Lung (tissue), 12 donors: ENCODE measurements around the gene NHS. TPM values are rescaled to one million over a fixed set of nuclear protein-coding genes. Genes with fewer than 3 reads are reported as not detected.

Source experiments
- ATAC-seq: fragments of 200-7000 bp; cut with Tn5 transposase; one replicate; pipeline ENCODE4 v1.9.1; 2020; ENCODE audit warnings: moderate number of reproducible peaks; ENCODE audit not compliant: insufficient read depth, low FRiP score
- DNase-seq, 3 donors: peaks; one replicate each; pipeline ENCODE4 v3.0.0-alpha.2; 2013 to 2017
- H3K27ac ChIP-seq, 2 donors: one replicate each; pipeline ENCODE4 v1.5.1; 2013; ENCODE audit warnings: mild to moderate bottlenecking in 2 of 2, moderate library complexity in 2 of 2, control low read depth in 1 of 2, inconsistent platforms in 1 of 2, low read depth in 1 of 2, low read length in 1 of 2
- H3K27me3 ChIP-seq, 3 donors: one replicate each; pipeline ENCODE4 v1.5.1; 2013; ENCODE audit warnings: low read length in 2 of 3; ENCODE audit not compliant: control insufficient read depth in 3 of 3, insufficient read depth in 3 of 3
- H3K36me3 ChIP-seq, 4 donors: one replicate each; pipeline ENCODE4 v1.5.1; 2013; ENCODE audit warnings: low read length in 4 of 4, mild to moderate bottlenecking in 1 of 4, moderate library complexity in 1 of 4; ENCODE audit not compliant: control insufficient read depth in 4 of 4, insufficient read depth in 4 of 4
- H3K4me1 ChIP-seq, 5 donors: one replicate each; pipeline ENCODE4 v1.5.1; 2013; ENCODE audit warnings: low read length in 5 of 5, mild to moderate bottlenecking in 2 of 5, moderate library complexity in 1 of 5; ENCODE audit not compliant: control insufficient read depth in 5 of 5, insufficient read depth in 5 of 5
- H3K4me3 ChIP-seq: one replicate; pipeline ENCODE4 v1.5.1; 2013; ENCODE audit warnings: mild to moderate bottlenecking, control low read depth, moderate library complexity
- H3K9ac ChIP-seq, 2 donors: one replicate each; pipeline ENCODE4 v1.5.1; 2013; ENCODE audit warnings: low read length in 2 of 2, control low read depth in 1 of 2; ENCODE audit not compliant: insufficient read depth in 1 of 2
- H3K9me3 ChIP-seq, 4 donors: one replicate each; pipeline ENCODE4 v1.5.1; 2013; ENCODE audit warnings: low read length in 3 of 4, mild to moderate bottlenecking in 1 of 4, moderate library complexity in 1 of 4; ENCODE audit not compliant: control insufficient read depth in 4 of 4, insufficient read depth in 3 of 4
- WGBS, 2 donors: extraction: QIAGEN DNeasy Blood & Tissue Kit; methylation state at CpG; one replicate each; pipeline ENCODE4 v1.1.7; 2013; 5-methylcytosine and 5-hydroxymethylcytosine counted together
- polyA plus RNA-seq, 2 donors: library from polyadenylated mRNA; stranded (reverse); fragments of 200-250 nt; gene quantifications; one replicate each; pipeline ENCODE4 v1.2.1, GENCODE V29; 2013
- total RNA-seq, 2 donors: library from RNA; depleted of rRNA in 1 of 2; stranded (reverse); fragments of >200 nt in 1 of 2; gene quantifications; one replicate each; pipeline ENCODE4 v1.2.1, GENCODE V29; 2014 to 2021
- TF ChIP-seq, protein P1 (sequence below): IDR thresholded peaks from 2 replicates; pipeline ENCODE4 v1.5.1; 2012; ENCODE audit warnings: mild to moderate bottlenecking; ENCODE audit errors: control extremely low read depth, extremely low read depth
- donor health status: control.
- donor health status: control.
- donor health status: Bipolar disorder and iron deficiency.
- donor health status: healthy.
- donor health status: DM: yes; HTN: yes; CAD: no.

The NHS gene
- total and polyA plus RNA-seq, 4 donors: 0.46 to 2.0 (median 1.4) TPM

DNA sequence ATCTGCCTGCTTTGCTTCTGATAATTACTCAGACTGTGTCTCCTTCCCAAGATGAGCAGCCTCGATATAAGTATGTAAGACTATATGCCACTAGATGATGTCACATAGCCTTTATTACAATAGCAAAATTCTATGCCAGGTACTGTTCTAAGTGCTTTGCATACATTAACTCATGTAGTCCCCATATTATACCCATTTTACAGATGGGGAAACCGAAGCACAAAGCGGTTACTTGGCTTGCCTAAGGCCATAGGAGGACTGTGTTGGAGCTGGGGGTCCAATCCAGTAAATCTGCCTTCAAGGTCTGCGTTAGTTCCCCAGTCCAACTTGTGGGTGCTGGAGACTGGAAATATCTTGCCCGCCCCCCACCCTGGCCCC is 361.5 kb downstream of the NHS start:
- ATAC-seq: no peak
- 56 to 61% methylated on average over 5 of the region's 5 CpGs for WGBS, 2 donors
- no peaks in the 10 kb centered on the region for H3K9me3 ChIP-seq
- TF ChIP-seq, protein P1, sequence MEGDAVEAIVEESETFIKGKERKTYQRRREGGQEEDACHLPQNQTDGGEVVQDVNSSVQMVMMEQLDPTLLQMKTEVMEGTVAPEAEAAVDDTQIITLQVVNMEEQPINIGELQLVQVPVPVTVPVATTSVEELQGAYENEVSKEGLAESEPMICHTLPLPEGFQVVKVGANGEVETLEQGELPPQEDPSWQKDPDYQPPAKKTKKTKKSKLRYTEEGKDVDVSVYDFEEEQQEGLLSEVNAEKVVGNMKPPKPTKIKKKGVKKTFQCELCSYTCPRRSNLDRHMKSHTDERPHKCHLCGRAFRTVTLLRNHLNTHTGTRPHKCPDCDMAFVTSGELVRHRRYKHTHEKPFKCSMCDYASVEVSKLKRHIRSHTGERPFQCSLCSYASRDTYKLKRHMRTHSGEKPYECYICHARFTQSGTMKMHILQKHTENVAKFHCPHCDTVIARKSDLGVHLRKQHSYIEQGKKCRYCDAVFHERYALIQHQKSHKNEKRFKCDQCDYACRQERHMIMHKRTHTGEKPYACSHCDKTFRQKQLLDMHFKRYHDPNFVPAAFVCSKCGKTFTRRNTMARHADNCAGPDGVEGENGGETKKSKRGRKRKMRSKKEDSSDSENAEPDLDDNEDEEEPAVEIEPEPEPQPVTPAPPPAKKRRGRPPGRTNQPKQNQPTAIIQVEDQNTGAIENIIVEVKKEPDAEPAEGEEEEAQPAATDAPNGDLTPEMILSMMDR: no peak
- H3K4me3 ChIP-seq: peak overlapping the region; percentile 27
- DNase-seq: no peak
- H3K9ac ChIP-seq: peak overlapping the region in 1 of 2 donors; percentile 7
- peaks cover 3 to 40% (median 5%) of the 10 kb centered on the region in 3 donors for H3K27me3 ChIP-seq
- H3K36me3 ChIP-seq: no peaks in the 10 kb centered on the region
- H3K4me1 ChIP-seq: peaks cover 0 to 4% (median 0%) of the 10 kb centered on the region in 5 donors
- H3K27ac ChIP-seq: peak overlapping the region; percentile 64 to 79

DNA sequence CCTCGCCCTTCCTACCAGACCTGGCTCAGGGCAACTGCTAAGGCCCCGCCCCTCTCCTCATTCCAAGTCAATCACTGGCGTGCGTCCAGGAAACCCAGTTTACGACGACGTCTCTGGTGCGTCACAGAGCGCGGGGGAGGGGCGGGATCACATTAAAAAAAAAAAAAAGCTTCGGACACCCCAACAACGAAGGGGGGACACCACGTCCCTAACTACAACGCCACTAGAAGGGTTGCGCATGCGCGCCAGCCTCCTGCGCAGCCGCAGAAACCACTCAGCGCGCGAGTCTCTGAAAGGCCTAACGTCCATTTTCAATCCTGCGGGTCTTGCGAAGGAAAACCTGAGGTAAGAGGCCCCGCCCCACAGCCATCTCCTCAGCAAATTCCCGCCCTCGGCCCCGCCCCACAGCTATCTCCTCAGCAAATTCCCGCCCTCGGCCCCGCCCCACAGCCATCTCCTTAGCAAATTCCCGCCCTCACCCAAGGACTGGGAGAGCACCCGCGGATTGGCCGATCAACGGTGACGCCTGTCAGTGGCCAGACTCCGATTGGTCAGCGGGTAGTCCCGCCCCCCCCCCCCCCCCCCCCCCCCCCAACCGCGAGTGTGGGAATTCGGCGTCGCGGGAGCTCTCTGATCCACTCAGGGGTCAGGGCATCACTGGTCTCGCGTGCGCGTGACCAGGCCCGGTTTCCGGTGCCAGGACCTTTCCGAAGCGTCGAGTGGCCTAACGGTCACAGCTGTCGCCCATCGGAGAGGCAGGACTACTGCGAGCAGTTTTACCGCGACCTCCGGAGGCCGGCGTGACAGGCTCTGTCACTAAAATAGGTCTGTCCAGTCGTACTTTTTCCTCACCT is 362.1 kb downstream of the NHS start, which contains the start of gene SCML1:
TSS of gene SCML1 (plus strand) at position 638 of the 854 bp plus-strand sequence. CDS start 6,694 bp downstream, outside the sequence.
- DNase-seq (peak; percentile 98), ATAC-seq (peak; percentile 89)
- H3K9ac ChIP-seq: peak within 1 kb of the TSS; percentile 85 to 87
- no peaks in the 10 kb centered on the region for H3K36me3 ChIP-seq
- peaks cover 0 to 4% (median 0%) of the 10 kb centered on the region in 5 donors for H3K4me1 ChIP-seq
- TF ChIP-seq, protein P1: no peak
- 1 to 39% methylated on average over 47 to 67 of the region's 67 CpGs for WGBS, 2 donors
- no peaks in the 10 kb centered on the region for H3K9me3 ChIP-seq
- peaks cover 3 to 38% (median 9%) of the 10 kb centered on the region in 3 donors for H3K27me3 ChIP-seq
- peak within 1 kb of the TSS; percentile 53 for H3K4me3 ChIP-seq
- H3K27ac ChIP-seq: peak within 1 kb of the TSS; percentile 93 to 94

DNA sequence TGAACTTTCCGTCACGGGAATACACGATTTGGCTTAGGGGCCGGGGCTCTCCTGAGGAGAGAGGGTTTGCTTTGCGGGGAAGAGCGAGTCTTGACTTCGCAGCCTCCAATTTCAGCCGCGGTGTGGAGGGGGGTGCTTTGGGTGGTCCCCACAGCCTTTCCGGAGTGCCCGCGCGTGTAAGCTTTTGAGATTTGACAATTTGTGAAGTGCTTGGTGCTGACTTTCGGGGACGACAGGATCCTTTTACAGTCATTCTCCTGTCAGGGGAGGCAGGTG is 362.6 kb downstream of the NHS start:
- DNase-seq (no peak), ATAC-seq (no peak)
- Histone ChIP-seq H3K9me3 (no peaks in the 10 kb centered on the region), H3K27ac (peak overlapping the region; percentile 93 to 94), H3K9ac (peak overlapping the region; percentile 85 to 87), H3K4me3 (peak overlapping the region; percentile 53), H3K27me3 (peaks cover 3 to 43% (median 13%) of the 10 kb centered on the region in 3 donors), H3K4me1 (peaks cover 0 to 4% (median 0%) of the 10 kb centered on the region in 5 donors), H3K36me3 (no peaks in the 10 kb centered on the region)
- WGBS, 2 donors: 2 to 41% methylated on average over 15 of the region's 15 CpGs
- TF ChIP-seq, protein P1: no peak
